Osteoblast (primary cell): ENCODE data around the gene LGALS12. TPM values are rescaled to one million over a fixed set of nuclear protein-coding genes. Genes with fewer than 3 reads are reported as not detected.

Source experiments
- DNase-seq: peaks from one replicate; pipeline ENCODE4 v3.0.0; 2011; ENCODE audit warnings: low spot score, mixed read lengths; ENCODE audit not compliant: insufficient read length; ENCODE audit errors: missing footprints
- H2AFZ ChIP-seq: 2 replicates; pipeline ENCODE4 v1.6.0; 2011; ENCODE audit warnings: mild to moderate bottlenecking, low read length
- H3K27ac ChIP-seq: 2 replicates; pipeline ENCODE4 v1.5.1; 2011; ENCODE audit warnings: mild to moderate bottlenecking, low read depth, low read length, moderate library complexity
- H3K27me3 ChIP-seq: 2 replicates; pipeline ENCODE4 v1.6.0; 2012; ENCODE audit warnings: mild to moderate bottlenecking, control low read depth, inconsistent platforms, low read length, moderate library complexity; ENCODE audit not compliant: insufficient read depth
- H3K36me3 ChIP-seq: 2 replicates; pipeline ENCODE4 v1.5.1; 2011; ENCODE audit warnings: mild to moderate bottlenecking, low read length, control low read depth, moderate library complexity; ENCODE audit not compliant: insufficient read depth
- H3K4me1 ChIP-seq: 2 replicates; pipeline ENCODE4 v1.5.1; 2011; ENCODE audit warnings: mild to moderate bottlenecking, low read length, control low read depth, moderate library complexity; ENCODE audit not compliant: insufficient read depth
- H3K4me2 ChIP-seq: 2 replicates; pipeline ENCODE4 v1.6.0; 2011; ENCODE audit warnings: mild to moderate bottlenecking, low read length; ENCODE audit not compliant: insufficient read depth
- H3K4me3 ChIP-seq: fragments of 200-600 bp; sonication (generic); 3 replicates; pipeline ENCODE4 v1.5.1; 2012; ENCODE audit warnings: mild to moderate bottlenecking, low read length, inconsistent platforms; ENCODE audit not compliant: insufficient read depth
- H3K79me2 ChIP-seq: 2 replicates; pipeline ENCODE4 v1.6.0; 2012; ENCODE audit warnings: mild to moderate bottlenecking, low read length, control low read depth, inconsistent platforms; ENCODE audit not compliant: insufficient read depth
- H3K9me3 ChIP-seq: 2 replicates; pipeline ENCODE4 v1.5.1; 2011; ENCODE audit warnings: low read depth, low read length, control low read depth
- H4K20me1 ChIP-seq: 2 replicates; pipeline ENCODE4 v1.6.0; 2012; ENCODE audit warnings: mild to moderate bottlenecking, low read length, control low read depth; ENCODE audit not compliant: insufficient read depth
- total RNA-seq: library from RNA; depleted of rRNA; stranded (reverse); fragments of >200 nt; gene quantifications from 2 replicates; pipeline ENCODE4 v1.2.3, GENCODE V29; 2012
- TF ChIP-seq, protein P1 (sequence below): IDR thresholded peaks from 2 replicates; pipeline ENCODE4 v1.5.1; 2011; ENCODE audit warnings: mild to moderate bottlenecking, low read depth, low read length, moderate library complexity; ENCODE audit errors: extremely low read depth

LGALS12 gene
- total RNA-seq, 1 donor = under 0.01 TPM

DNA sequence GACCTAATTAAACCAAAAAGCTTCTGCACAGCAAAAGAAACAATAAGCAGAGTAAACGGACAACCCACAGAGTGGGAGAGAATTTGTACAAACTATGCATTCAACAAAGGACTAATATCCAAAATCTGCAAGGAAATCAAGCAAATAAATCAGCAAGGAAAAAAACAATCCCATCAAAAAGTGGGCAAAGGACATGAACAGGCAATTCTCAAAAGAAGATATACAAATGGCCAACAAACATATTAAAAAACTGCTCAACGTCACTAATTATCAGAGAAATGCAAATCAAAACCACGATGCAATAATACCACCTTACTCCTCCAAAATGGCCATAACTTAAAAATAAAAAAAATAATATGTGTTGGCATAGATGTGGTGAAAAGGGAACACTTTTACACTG lies 20.1 kb upstream of the LGALS12 start:
- Histone ChIP-seq H3K27ac (no peak overlapping the region), H4K20me1 (no peaks in the 10 kb centered on the region), H3K27me3 (peaks cover 28% of the 10 kb centered on the region), H3K79me2 (no peaks in the 10 kb centered on the region), H3K36me3 (no peaks in the 10 kb centered on the region), H3K4me2 (no peak overlapping the region), H2AFZ (no peak overlapping the region), H3K9me3 (no peaks in the 10 kb centered on the region), H3K4me3 (no peak overlapping the region), H3K4me1 (no peaks in the 10 kb centered on the region)
- TF ChIP-seq, protein P1, sequence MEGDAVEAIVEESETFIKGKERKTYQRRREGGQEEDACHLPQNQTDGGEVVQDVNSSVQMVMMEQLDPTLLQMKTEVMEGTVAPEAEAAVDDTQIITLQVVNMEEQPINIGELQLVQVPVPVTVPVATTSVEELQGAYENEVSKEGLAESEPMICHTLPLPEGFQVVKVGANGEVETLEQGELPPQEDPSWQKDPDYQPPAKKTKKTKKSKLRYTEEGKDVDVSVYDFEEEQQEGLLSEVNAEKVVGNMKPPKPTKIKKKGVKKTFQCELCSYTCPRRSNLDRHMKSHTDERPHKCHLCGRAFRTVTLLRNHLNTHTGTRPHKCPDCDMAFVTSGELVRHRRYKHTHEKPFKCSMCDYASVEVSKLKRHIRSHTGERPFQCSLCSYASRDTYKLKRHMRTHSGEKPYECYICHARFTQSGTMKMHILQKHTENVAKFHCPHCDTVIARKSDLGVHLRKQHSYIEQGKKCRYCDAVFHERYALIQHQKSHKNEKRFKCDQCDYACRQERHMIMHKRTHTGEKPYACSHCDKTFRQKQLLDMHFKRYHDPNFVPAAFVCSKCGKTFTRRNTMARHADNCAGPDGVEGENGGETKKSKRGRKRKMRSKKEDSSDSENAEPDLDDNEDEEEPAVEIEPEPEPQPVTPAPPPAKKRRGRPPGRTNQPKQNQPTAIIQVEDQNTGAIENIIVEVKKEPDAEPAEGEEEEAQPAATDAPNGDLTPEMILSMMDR = no peak
- no peak for DNase-seq

DNA sequence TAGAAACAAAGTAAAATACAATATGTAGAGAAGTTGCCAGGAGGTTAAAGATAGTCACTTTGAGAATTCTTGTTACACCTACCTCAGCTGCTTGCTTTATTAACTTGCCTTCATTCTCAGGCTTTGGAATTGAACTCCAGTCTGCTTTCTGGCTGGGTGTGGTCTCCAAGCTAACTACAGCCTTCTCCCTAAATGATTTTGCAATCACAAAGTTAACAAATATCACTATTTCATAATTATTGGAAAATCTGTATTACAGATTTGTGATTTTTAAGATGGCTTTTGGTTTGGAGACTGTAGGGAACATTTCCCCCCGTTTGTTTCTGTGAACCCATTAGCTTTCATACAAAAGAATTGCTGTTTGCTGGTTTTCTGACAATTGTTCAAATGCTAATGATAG lies 17.1 kb upstream of the LGALS12 start:
- Histone ChIP-seq H3K9me3 (no peaks in the 10 kb centered on the region), H3K4me3 (no peak overlapping the region), H3K27me3 (peaks cover 54% of the 10 kb centered on the region), H3K4me2 (no peak overlapping the region), H4K20me1 (no peaks in the 10 kb centered on the region), H3K27ac (no peak overlapping the region), H2AFZ (no peak overlapping the region), H3K4me1 (peaks cover 3% of the 10 kb centered on the region), H3K79me2 (no peaks in the 10 kb centered on the region), H3K36me3 (no peaks in the 10 kb centered on the region)
- TF ChIP-seq, protein P1 = no peak
- no peak for DNase-seq

DNA sequence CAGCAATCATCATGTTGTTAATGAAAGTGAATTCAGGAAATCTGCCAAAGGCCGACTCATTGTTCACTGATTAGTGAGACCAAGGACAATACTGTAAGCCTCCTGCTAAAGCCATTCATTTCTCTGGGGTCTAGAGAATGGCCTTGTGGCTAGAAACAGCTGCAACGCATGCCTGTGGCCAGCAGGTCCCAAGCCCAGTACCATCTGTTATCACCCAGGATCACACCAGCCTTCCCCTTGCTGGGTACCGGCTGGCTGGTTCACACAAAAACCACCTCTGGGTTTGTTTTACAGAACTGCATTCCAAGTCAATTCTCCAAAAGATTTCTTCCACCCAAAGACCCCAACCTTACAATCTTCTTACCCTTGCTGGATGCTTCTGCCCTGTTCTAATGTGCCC lies 16.0 kb upstream of the LGALS12 start:
- H3K36me3 ChIP-seq = no peaks in the 10 kb centered on the region
- no peak overlapping the region for H2AFZ ChIP-seq
- no peaks in the 10 kb centered on the region for H4K20me1 ChIP-seq
- no peaks in the 10 kb centered on the region for H3K79me2 ChIP-seq
- no peak overlapping the region for H3K27ac ChIP-seq
- H3K4me2 ChIP-seq = no peak overlapping the region
- H3K4me1 ChIP-seq = peaks cover 3% of the 10 kb centered on the region
- no peak for DNase-seq
- H3K4me3 ChIP-seq = no peak overlapping the region
- peaks cover 54% of the 10 kb centered on the region for H3K27me3 ChIP-seq
- no peaks in the 10 kb centered on the region for H3K9me3 ChIP-seq
- TF ChIP-seq, protein P1 = no peak

DNA sequence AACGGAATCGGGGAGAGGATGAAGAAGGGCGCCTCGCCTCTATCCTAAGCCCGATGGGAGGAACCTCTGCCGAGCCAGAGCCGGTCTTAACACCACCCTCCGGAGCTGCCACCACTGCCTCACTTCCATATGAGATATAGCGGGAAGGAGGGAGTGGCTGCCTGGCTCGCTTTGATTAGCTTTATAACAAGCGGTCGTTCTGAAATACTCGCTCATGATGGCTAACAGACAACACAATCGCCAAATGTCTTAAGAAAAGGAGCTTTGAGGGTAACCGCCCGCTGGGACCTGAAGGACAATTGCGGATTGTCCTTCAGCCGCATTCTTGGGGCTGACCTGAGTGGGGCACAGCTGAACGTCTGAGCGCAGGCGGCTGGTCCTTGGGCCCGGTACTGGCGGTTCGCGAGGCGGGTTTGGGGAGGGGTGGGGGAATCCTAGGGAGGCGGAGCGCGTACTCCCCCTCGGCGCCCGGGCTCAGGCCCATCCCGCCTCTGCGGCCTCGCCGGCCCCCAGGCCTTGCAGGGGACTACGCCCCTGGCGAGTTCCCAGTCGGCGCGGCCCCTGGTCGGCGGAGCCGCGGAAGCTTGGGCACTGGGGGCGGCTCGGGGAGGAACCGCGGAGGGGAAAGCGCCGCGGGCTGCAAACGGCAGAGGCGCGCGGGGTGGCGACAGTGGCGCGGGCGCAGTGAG lies 15.2 kb upstream of the LGALS12 start, which contains the start of gene PLAAT5:
TSS of gene PLAAT5 (minus strand) at position 617 of the 689 bp plus-strand sequence. CDS start at position 484, 133 bp downstream.
- no peak for DNase-seq
- peak within 1 kb of the TSS; percentile 61 for H3K4me3 ChIP-seq
- peaks cover 52% of the 10 kb centered on the region for H3K27me3 ChIP-seq
- H2AFZ ChIP-seq = peak within 1 kb of the TSS; percentile 56
- H3K27ac ChIP-seq = no peak within 1 kb of the TSS
- H3K79me2 ChIP-seq = no peaks in the 10 kb centered on the region
- peak within 1 kb of the TSS; percentile 85 for H3K4me2 ChIP-seq
- H4K20me1 ChIP-seq = no peaks in the 10 kb centered on the region
- TF ChIP-seq, protein P1 = no peak
- H3K4me1 ChIP-seq = peaks cover 3% of the 10 kb centered on the region
- no peaks in the 10 kb centered on the region for H3K36me3 ChIP-seq
- no peaks in the 10 kb centered on the region for H3K9me3 ChIP-seq
